Endodermal cell (in vitro differentiated cells): ENCODE data around the gene SYPL1. TPM values are rescaled to one million over a fixed set of nuclear protein-coding genes. Genes with fewer than 3 reads are reported as not detected.

Experiments used
- DNase-seq: peaks from one replicate; pipeline ENCODE4 v3.0.0-alpha.2; 2017
- H3K27ac ChIP-seq: 2 replicates; pipeline ENCODE4 v1.5.1; 2013; ENCODE audit warnings: mild to moderate bottlenecking, low read depth, low read length, moderate library complexity
- H3K27me3 ChIP-seq: 2 replicates; pipeline ENCODE4 v1.6.1; 2013; ENCODE audit warnings: mild to moderate bottlenecking, low read length, moderate library complexity; ENCODE audit not compliant: insufficient read depth, control insufficient read depth, poor library complexity, severe bottlenecking
- H3K36me3 ChIP-seq: 2 replicates; pipeline ENCODE4 v1.7.0; 2013; ENCODE audit warnings: mild to moderate bottlenecking, low read length, moderate library complexity; ENCODE audit not compliant: control insufficient read depth, insufficient read depth
- H3K4me1 ChIP-seq: one replicate; pipeline ENCODE4 v1.7.0; 2013; ENCODE audit warnings: low read length; ENCODE audit not compliant: control insufficient read depth, insufficient read depth
- H3K4me3 ChIP-seq: 2 replicates; pipeline ENCODE4 v1.5.1; 2013; ENCODE audit warnings: mild to moderate bottlenecking, low read length, moderate library complexity
- H3K9ac ChIP-seq: 2 replicates; pipeline ENCODE4 v1.6.1; 2013; ENCODE audit warnings: mild to moderate bottlenecking, low read length, moderate library complexity; ENCODE audit not compliant: poor library complexity, severe bottlenecking; ENCODE audit errors: extremely low read depth
- H3K9me3 ChIP-seq: 2 replicates; pipeline ENCODE4 v1.6.1; 2013; ENCODE audit warnings: mild to moderate bottlenecking, low read length, moderate library complexity; ENCODE audit not compliant: control insufficient read depth
- H3K27ac Mint-ChIP-seq: 2 replicates; pipeline ENCODE4 v1.8.0; 2020; ENCODE audit warnings: mixed read lengths
- H3K27me3 Mint-ChIP-seq: 2 replicates; pipeline ENCODE4 v1.8.0; 2021; ENCODE audit warnings: mild to moderate bottlenecking, mixed read lengths; ENCODE audit not compliant: insufficient read depth
- H3K36me3 Mint-ChIP-seq: 2 replicates; pipeline ENCODE4 v1.8.0; 2020; ENCODE audit warnings: low read depth, mixed read lengths
- H3K4me1 Mint-ChIP-seq: 2 replicates; pipeline ENCODE4 v1.8.0; 2020; ENCODE audit warnings: mixed read lengths
- H3K4me3 Mint-ChIP-seq: 2 replicates; pipeline ENCODE4 v1.8.0; 2020; ENCODE audit warnings: mild to moderate bottlenecking, moderate library complexity, mixed read lengths
- H3K9me3 Mint-ChIP-seq: 2 replicates; pipeline ENCODE4 v1.8.0; 2020; ENCODE audit warnings: mild to moderate bottlenecking, mixed read lengths
- CTCF ChIP-seq: fragments of 200-600 bp; sonication (generic); conservative IDR thresholded peaks from 2 replicates; pipeline ENCODE4 v1.5.0; 2021; ENCODE audit warnings: antibody characterized with exemption, mild to moderate bottlenecking
- WGBS, 2 experiments: methylation state at CpG; one replicate each; pipeline versions ENCODE4 v1.1.5 to v1.1.7; 2013; ENCODE audit warnings: missing lambda C conversion rate in 2 of 2, mixed read lengths in 1 of 2; ENCODE audit not compliant: insufficient coverage in 1 of 2, insufficient read length in 1 of 2; 5-methylcytosine and 5-hydroxymethylcytosine counted together
- total RNA-seq, 2 donors: library from RNA; stranded (reverse); fragmentation: NEBNext Ultra II Directional in 1 of 2; extraction: Animal tissue kit (Norgen Biotek cat#: 25700) in 1 of 2; gene quantifications; 2 replicates in 1 of 2; 3 replicates in 1 of 2; pipeline ENCODE4 v1.2.1, GENCODE V29; 2021

Gene SYPL1
- total RNA-seq, 2 donors from 2014 or later: 74.8 to 76.7 TPM

- H3K4me1 Mint-ChIP-seq: peaks cover 7% of the 10 kb centered on the region
- Histone ChIP-seq H3K9ac (no peak overlapping the region), H3K27ac (no peak overlapping the region), H3K36me3 (no peaks in the 10 kb centered on the region), H3K27me3 (no peaks in the 10 kb centered on the region), H3K9me3 (no peaks in the 10 kb centered on the region), H3K4me3 (no peak overlapping the region), H3K4me1 (no peaks in the 10 kb centered on the region)
- TF ChIP-seq CTCF: no peak
- H3K9me3 Mint-ChIP-seq: no peaks in the 10 kb centered on the region
- WGBS, 2 experiments: 93% methylated on average over 4 of the region's 4 CpGs
- H3K27ac Mint-ChIP-seq: no peak overlapping the region
- no peaks in the 10 kb centered on the region for H3K27me3 Mint-ChIP-seq
- no peaks in the 10 kb centered on the region for H3K36me3 Mint-ChIP-seq
- H3K4me3 Mint-ChIP-seq: no peak overlapping the region
- no peak for DNase-seq
Observed at GRCh38 chr7:106125417-106125816, 13.3 kb upstream of the SYPL1 start.

DNA sequence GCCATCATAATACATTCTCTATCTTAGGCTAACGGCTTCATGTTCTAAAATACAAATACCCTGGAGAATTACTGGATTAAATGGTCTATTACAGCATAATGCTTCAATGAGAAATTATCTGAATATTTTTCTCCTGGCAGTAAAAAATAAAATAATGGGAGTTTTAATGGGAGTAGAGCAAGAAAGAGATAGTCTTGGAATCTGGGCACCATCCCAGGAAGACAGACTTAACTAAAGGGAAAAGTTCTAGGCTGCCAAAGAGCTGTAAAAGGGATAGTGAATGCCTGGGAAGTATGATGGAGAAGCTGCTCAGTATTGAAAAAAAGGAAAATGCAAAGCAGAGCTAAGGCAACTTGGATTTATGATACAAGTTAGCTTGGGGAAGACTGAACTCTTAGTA is 12.1 kb upstream of the SYPL1 start:
- Histone ChIP-seq H3K36me3 (no peaks in the 10 kb centered on the region), H3K9me3 (no peaks in the 10 kb centered on the region), H3K27ac (no peak overlapping the region), H3K4me1 (peaks cover 7% of the 10 kb centered on the region), H3K9ac (no peak overlapping the region), H3K4me3 (no peak overlapping the region), H3K27me3 (no peaks in the 10 kb centered on the region)
- Mint-ChIP-seq H3K4me3 (no peak overlapping the region), H3K9me3 (no peaks in the 10 kb centered on the region), H3K27ac (no peak overlapping the region), H3K27me3 (no peaks in the 10 kb centered on the region), H3K36me3 (no peaks in the 10 kb centered on the region), H3K4me1 (peaks cover 18% of the 10 kb centered on the region)
- WGBS, 2 experiments: 89 to 100% methylated on average over 1 of the region's 1 CpG
- no peak for TF ChIP-seq CTCF
- no peak for DNase-seq

GRCh38 chr7:106122713-106123112 is 10.6 kb upstream of the SYPL1 start:
- WGBS, 2 experiments: 100% methylated on average over 1 of the region's 1 CpG
- Mint-ChIP-seq H3K27me3 (no peaks in the 10 kb centered on the region), H3K36me3 (no peaks in the 10 kb centered on the region), H3K4me3 (no peak overlapping the region), H3K27ac (no peak overlapping the region), H3K4me1 (peaks cover 23% of the 10 kb centered on the region), H3K9me3 (no peaks in the 10 kb centered on the region)
- Histone ChIP-seq H3K9me3 (no peaks in the 10 kb centered on the region), H3K27ac (no peak overlapping the region), H3K4me1 (peaks cover 7% of the 10 kb centered on the region), H3K36me3 (no peaks in the 10 kb centered on the region), H3K9ac (no peak overlapping the region), H3K27me3 (no peaks in the 10 kb centered on the region), H3K4me3 (no peak overlapping the region)
- DNase-seq: no peak
- no peak for TF ChIP-seq CTCF
